GM19043 (cell line): Measurements from ENCODE around the gene KLF16.

Source experiments
- ATAC-seq: cut with Tn5 transposase; IDR thresholded peaks from one replicate; pipeline ENCODE4 v1.9.1; 2021; ENCODE audit warnings: low read depth; ENCODE audit not compliant: unreplicated experiment

The KLF16 gene

DNA sequence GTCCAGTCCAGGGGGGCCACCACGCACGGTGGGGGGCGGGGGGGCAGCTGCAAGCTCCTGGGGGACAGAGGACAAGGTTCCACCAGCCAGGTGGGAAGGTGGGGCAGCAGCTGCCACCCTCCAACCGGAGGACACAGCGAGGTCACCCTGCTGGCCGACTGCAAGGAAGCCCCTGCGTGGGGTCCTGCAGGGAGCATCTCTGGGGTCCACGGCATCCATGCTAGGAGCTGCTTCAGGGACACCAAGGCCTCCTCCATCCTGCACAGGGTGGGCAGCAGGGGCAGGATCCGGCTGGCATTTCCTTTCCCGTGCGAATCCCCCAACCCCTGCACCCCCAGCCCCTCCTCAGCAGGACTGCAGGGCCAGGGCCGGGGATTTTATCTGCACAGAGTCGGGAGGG, 8.3 kb upstream of the KLF16 start:
- no peak for ATAC-seq

DNA sequence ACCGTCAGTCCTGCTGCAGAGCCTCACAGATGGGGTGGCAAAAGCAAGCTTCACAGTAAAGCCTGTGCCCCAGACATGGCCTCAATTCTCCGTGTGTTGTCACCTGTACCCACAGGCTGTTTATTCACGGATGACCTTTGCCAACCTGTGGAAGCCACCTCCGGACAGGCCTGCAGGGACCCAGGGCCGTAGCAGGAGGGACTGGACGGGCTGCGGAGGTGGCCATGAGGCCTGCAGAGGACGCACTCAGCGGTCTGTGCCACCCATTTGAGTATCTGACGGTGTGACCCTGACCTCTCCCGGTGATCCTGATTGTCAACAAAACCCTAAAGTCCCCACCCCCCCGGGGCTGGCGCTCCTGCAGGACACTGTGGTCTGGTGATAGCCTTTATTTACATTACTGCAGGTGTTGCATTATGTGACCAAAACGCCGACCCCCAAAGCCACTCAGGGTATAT, 7.8 kb upstream of the KLF16 start:
- ATAC-seq = no peak

DNA sequence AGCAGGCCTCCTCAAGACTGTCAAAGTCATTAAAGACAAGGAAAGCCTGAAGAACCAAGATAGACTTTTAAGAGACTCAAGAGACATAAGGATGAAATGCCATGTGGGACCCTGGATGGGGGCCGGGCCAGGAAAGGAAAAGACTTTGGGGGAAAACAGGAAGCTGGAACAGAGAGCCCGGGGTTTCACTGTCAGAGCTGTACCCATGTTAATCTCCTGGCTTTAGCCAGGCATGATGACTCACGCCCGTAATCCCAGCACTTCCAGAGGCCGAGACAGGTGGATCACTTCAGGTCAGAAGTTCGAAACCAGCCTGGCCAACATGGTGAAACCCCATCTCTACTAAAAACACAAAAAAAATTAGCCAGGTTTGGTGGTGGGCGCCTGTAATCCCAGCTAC, 5.6 kb upstream of the KLF16 start:
- ATAC-seq = no peak

DNA sequence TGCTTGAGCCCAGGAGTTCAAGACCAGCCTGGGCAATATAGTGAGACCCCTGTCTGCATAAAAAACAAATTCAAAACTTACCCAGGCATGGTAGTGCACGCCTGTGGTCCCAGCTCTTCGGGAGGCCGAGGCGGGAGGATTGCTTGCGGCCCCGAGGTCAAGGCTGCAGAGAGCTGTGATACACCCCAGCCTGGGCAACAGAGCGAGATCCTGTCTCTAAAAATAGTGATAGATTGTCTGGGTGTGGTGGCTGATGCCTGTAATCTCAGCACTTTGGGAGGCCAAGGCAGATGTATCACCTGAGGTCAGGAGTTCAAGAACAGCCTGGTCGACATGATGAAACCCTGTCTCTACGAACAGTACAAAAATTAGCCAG, 4.0 kb upstream of the KLF16 start:
- no peak for ATAC-seq

DNA sequence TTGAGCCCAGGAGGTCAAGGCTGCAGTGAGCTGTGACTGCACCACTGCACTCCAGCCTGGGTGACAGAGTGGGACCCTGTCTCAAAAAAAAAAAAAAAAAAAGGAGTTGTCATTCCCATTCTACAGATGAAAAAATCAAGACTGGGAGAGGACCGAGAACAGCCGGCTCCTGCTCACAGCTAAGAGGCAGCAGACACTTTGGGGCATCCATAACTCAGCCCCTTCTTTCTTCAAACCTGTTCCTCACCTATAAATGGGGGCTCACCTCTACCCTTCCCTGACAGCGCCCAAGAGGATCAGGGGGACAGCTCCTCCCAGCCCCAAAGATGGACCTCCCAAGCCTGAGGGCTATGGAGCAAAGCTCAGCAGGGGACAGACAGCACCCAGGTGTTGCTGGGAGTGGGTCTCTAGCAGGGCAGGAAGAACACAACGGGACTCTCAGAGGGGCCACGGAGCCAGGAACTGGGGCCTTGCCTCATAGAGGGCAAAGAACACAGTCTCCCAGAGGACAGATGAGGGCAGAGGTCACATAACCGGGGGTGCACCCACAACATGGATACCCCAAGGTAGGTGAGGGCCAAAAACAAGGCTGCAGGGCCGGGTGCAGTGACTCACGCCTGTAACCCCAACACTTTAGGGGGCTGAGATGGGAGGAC, 3.4 kb upstream of the KLF16 start:
- no peak for ATAC-seq

DNA sequence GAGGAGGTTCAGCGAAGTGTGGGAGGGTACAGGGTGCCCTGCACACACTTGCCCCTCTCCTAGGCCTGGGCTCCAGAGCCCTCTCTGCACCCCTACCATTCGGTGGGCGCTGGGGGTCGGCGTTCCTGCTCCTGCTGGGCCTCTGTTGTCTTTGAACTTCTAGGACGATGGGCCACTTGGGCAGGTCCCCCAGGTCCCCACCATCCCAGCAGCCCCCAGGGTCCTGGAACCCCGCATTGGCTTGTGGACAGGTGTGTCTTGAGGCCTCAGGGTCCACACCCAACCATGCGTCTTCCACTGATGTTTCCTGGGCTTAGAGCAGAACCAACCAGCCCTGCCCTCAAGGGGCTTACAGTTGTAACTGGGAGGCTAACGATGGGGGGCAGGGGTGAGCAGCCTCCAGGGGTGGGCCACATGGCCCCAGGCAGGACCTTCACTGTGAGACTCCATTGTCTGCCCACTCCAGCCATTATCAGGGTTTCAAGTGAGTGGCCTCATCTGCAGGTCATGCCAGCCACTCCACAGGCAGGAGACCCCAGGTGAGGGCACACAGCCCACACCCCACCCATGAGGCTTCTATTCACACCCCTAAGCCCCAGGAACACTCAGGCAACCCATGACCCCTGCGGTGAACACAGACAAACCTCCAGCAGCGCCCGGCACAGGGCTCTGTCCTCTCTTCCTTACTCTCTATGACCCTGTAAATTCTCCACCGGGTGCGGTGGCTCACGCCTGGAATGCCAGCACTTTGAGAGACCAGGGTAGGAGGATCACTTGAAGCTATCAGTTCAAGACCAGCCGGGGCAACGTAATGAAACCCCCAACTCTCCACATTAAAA, 2.0 kb upstream of the KLF16 start:
- ATAC-seq = no peak

DNA sequence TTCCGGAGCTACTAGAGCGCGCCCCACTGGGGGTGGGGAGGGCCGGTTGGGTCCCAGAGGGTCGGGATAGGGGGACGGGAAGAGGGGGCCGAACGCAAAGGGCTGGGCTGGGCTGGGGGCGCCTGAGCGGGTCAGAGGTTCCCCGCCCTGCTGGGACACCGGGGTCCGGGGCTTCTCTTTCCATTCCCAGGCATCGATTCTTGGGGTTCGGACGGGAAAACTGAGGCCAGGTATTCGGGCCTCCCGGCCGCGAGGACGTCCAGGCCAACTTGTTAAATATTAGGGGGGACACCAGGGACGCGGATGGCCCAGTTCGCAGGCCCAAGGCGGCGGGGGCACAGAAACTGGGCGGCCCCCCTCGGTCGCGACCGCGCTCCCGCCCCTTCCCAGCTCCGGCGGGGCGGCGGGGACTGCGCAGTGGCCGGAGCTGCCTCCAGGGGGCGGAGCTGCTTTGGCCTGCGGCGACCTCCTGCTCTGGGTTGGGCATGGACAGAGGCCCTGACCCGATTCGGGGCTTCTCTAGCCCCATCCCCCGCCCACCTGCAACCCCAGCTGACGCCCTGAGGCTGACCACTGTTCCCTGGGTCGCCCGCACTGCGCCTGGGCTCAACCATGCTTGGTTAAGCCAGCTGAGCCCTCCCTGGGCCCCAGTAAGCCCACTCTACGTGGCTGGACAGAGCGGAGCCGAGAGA, 1.2 kb upstream of the KLF16 start:
- ATAC-seq = no peak

DNA sequence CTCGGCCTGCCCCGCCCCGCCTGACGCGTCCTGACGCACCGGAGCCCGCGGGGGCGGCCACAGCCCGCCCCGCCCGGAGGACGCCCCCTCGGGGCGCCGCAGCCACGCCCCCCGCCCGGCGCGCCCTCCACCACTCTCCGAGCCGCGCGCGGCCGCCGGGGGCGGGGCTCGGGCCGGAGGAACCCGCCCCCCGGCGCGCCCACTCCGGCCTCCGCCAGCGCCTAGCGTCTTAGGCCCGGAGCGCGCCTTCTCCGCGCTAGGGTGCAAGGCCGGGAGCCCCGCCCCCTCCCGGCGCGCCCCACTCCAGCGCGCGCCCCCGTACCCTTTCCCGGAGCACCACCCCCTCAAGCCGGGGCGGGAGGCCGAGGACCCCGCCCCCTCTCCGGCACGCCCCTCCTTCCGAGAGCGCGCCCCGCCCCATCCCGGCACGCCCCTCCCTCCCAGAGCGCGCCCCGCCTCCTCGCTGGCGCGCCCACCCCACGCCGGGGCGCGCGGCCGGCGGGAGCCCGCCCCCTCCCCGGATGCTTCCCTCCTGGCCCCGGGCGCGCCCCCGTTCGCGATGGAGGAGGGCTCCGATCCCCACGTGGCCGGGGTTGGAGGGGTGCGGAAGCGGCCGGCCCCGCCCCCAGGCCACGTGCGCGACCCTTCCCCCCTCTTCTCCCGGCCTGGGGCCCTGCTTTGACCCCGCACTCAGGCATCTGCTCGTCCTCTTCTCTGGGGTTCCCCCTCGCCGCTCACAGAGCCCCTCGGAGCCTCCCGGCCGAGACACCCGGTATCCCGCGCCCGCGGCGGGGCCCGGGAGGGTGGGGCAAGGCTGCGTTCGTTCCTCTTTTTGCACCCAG, 480 bp upstream of the KLF16 start:
- ATAC-seq = peak; percentile 43

DNA sequence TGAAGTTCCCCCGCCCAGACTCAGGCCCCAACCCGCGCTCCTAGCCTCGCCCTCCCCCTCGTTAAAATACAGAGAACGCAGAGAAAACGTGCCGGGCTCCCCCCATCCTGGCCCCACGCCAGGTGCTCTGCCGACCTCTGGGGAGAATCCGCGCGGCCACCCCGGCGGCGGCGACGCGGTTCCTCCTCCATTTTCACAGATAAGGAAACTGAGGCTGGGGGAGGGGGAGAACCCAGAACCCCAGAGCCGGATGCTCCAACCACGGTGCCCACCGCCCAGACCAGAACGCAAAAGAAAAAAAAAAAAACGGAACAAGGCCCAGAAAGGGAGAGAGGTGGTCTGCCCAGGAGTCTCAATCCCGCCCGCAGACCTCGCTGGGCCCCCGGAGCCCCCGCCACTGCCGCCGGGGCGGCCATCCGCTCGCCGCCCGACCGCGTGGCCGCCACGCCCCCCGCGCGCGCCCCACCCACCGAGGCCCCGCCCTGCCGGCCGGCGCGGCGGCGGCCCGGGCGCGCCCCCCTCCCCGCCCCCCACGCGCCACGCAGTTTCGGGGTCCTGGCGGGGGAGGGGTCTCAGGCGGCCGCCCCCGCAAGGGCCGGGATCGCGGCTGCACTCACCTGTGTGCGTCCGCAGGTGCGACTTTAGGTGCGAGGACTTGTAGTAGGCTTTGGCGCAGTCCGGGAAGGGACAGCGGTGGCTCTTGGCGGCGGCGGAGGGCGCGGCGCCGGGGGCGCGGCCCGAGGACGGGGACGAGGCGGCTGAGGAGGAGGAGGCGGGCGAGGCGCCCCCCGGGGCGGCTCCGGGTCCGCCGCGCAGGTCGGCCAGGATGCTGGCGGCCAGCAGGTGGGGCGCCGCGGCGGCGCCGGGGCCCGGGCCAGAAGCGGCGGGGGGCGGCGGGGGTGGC, 703 bp downstream of the KLF16 start:
- ATAC-seq = no peak

DNA sequence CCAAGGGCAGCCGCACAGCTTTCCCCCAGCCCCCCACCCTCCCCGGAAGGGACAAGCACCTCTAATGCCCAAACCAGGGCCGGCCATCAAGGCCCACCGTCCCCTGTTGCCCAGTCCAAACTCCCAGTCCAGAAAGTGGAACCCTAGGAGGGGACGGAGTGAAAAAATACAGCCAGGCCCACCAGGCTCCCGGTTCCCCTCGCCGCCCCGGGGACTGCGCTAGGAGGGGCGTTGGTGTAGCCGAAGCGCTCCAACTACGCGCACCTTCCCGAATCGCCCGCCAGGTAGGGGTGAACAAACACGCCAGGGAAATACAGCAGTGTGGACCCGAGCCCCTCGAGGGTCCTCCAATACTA, 1.3 kb downstream of the KLF16 start:
- ATAC-seq = no peak

DNA sequence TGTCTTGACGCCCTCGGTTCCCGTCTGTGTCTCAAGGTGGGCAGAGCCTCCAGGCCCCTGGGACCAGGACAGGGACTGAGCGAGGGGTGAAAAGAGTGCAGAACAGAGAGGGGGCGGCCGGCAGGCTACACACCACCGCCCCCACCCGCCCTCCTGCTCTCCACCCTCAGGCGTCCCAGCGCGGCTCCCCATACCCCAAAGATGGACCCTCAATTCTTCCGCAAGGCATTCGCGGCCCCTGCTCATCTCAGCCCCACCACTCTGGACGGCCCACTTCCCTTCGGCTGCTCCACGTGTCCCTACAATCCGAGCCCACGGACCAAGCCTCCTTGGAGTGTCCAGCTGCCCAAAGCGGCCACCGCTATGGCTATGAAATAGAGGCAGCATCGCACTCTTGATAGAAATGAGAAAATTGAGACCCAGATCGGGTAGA, 1.8 kb downstream of the KLF16 start:
- no peak for ATAC-seq

DNA sequence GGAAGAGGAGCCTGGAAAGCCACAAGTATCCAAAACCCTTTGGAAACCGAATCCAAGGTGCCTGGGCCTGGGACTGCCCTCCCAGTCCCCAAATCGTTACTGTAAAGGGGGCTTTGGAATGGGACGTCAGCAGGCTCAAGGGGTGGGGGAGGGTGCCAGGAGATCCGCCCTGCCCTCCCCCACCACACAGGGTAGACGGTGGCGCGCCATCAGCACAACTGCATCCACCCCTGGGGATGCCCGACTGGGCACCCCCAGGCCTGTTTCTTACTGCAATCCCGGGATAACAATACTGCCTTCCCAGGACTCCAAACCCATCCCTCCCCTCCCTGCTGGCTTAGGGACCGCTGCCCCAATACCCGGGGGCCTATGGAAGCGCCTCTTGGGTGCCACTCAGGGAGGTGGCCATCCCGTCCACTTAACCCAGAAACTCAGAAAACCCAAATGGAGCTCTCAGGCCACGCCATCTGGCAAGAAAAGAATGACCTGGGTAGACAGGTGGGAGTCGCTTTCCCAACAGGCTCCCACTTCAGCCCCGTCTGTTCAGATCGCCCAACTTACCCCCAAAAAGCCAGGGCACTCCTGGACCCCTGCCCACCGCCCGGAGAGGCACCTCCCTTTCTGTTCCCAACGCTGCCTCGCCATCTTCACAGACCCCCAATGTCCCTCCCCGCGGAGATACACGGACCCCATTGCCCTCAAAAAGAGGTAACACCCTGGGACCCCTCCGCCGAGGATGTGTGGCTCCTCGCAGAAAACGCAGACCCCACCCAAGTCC, 2.4 kb downstream of the KLF16 start:
- no peak for ATAC-seq

DNA sequence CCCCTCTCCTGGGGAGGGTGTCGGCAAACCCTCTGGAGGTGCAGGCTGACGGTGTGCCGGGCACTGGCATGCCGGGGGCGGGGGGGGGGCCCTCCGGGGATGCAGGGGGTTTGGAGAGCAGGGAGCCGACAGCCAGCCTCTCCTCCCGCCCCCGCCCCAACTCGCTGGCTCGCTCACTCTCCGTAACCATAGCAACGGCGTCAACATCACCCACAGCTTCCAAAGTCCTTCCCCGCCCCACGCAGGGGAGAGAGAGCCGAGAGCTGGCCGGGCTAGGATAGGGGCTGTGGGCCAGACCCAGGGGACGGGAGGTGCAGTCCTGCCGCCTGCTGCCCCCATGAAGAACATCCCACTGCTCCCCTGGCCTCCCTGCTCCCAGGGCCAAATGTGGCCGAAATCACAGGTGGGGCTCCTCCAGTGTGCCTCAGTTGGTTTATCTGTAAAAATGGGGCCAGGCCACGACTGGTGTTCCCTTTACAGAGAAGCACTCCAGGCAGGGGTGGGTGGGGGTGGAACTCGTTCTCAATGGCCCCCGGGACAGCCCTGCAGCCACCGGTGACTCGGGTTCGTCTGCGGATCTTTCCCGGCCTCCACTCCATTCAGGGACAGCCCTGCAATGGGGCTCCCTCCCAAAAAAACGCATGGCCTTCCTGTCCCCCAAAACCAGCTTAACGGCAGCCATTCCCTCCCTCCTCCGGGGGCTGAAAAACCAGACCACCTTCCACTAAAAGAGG, 3.2 kb downstream of the KLF16 start:
- no peak for ATAC-seq

DNA sequence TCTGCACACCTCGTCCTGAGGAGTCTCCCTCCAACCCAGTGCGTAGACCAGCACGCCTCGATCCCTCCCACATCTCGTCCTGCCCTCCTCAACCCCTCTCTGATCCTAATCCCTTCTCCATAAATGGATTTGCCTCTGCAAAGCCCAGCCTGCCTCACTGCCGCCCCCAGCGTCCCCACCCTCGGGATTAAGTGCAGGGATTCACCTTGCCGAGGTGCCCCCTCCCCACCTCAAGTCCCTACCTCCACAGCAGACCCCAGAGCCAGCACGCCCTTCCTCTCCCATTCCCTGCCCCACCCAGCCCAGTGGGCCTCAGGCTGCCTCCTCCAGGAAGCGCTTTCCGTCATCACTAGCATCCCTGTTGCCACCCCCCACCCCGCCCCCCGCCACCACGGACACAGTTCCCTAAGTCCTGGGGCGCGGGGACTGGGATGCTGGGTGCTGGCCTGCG, 4.0 kb downstream of the KLF16 start:
- no peak for ATAC-seq

DNA sequence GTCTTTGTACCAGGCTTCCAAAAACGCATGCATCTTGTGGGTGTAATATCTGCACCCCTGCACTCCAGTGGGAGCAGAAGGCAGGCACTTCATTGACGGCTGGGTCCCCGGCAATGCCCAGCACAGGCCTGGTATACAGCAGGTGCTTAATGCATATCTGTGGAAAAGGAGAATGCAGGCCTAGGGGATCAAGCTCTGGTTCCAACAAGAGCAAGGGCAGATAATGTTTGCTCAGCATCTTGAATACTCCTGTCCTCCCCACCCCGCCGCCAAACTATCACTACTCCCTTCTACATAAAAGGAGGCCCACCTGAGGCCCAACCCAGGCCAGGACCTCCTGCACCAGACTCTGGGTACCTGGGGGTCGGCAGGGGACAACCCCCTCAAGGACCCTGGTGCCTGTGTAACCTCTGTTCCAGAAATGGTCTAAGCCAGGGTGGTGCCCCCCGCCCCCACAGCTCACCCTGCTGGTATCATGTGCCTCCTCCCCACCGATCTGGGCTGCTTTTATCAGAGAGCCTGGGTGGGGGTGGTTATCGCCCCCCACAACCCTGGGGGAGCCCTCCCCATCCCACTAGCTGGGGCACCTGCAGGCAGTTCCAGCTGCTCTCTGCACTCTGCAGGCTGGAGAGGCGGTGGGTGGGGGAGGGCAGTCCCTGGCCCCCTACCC, 4.8 kb downstream of the KLF16 start:
- ATAC-seq = no peak

DNA sequence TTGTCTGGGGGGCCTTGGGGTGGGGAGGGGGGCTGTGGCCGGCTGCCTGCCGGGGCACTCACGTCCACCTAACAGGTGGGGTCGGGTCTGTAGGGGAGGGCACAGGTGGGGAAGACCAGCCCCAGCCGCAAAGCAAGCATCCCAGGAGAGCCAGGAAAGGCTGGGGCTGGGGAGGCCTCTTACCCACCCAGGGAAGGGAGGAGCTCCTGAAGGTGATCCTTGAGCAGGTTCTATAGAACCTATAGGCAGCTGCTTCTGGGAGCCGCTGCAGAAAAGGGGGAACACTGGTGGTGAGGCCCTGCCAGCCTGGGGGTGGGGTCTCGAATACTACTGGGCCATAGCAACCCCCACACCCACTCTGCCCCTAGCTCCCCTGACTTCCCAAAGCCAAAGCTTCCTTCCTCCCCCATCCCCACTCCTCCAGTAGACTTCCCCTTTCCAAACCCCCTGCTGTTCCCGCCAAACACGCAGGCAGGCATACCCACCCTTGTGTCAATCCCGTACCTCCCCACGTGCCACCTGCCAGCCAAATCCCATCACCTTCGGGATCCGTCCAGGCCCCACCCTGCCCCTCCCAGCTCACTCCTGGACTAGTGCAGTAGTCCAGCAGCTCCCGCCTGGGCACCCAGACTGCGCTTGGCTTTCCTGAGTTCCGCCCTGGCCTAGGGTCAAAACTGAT, 5.6 kb downstream of the KLF16 start:
- no peak for ATAC-seq
